ENCODE measurements around the gene FSCN2. TPM values are rescaled to one million over a fixed set of nuclear protein-coding genes. Genes with fewer than 3 reads are reported as not detected.

Gene FSCN2
- total RNA-seq, 2 donors from 2014 or later, result 1.0 to 1.8 TPM

GRCh38 chr17:81539571-81539900 lies 11.4 kb downstream of the FSCN2 start:
- Mint-ChIP-seq H3K27me3 (ENCODE audit: insufficient read depth) (peaks cover 16% of the 10 kb centered on the region), H3K36me3 (ENCODE audit: low read depth) (peaks cover 8% of the 10 kb centered on the region), H3K4me3 (no peak overlapping the region), H3K9me3 (no peaks in the 10 kb centered on the region), H3K27ac (no peak overlapping the region), H3K4me1 (no peaks in the 10 kb centered on the region)
- Histone ChIP-seq H3K9ac (ENCODE audit: extremely low read depth, low read length, poor library complexity, severe bottlenecking) (no peak overlapping the region), H3K4me3 (ENCODE audit: low read length) (no peak overlapping the region), H3K4me1 (ENCODE audit: control insufficient read depth, insufficient read depth, low read length) (no peaks in the 10 kb centered on the region), H3K27ac (ENCODE audit: low read depth, low read length) (no peak overlapping the region), H3K9me3 (ENCODE audit: control insufficient read depth, low read length) (no peaks in the 10 kb centered on the region), H3K27me3 (ENCODE audit: control insufficient read depth, insufficient read depth, low read length, poor library complexity, severe bottlenecking) (peaks cover 9% of the 10 kb centered on the region), H3K36me3 (ENCODE audit: control insufficient read depth, insufficient read depth, low read length) (peaks cover 5% of the 10 kb centered on the region)
- DNase-seq, result no peak
- TF ChIP-seq CTCF (conservative IDR thresholded peaks at IDR 0.05), result no peak
- 90 to 97% methylated on average over 6 to 10 of the region's 10 CpGs for WGBS, 2 experiments (ENCODE audit: insufficient coverage in 1 of 2, insufficient read length in 1 of 2)

GRCh38 chr17:81539961-81540675 lies 11.9 kb downstream of the FSCN2 start:
- peaks cover 8% of the 10 kb centered on the region for H3K36me3 Mint-ChIP-seq (ENCODE audit: low read depth)
- H3K9ac ChIP-seq (ENCODE audit: extremely low read depth, low read length, poor library complexity, severe bottlenecking), result no peak overlapping the region
- no peaks in the 10 kb centered on the region for H3K9me3 ChIP-seq (ENCODE audit: control insufficient read depth, low read length)
- peaks cover 11% of the 10 kb centered on the region for H3K27me3 Mint-ChIP-seq (ENCODE audit: insufficient read depth)
- no peak overlapping the region for H3K4me3 ChIP-seq (ENCODE audit: low read length)
- no peaks in the 10 kb centered on the region for H3K4me1 ChIP-seq (ENCODE audit: control insufficient read depth, insufficient read depth, low read length)
- H3K27ac Mint-ChIP-seq, result no peak overlapping the region
- no peak overlapping the region for H3K4me3 Mint-ChIP-seq
- H3K27me3 ChIP-seq (ENCODE audit: control insufficient read depth, insufficient read depth, low read length, poor library complexity, severe bottlenecking), result peaks cover 9% of the 10 kb centered on the region
- no peak for TF ChIP-seq CTCF (conservative IDR thresholded peaks at IDR 0.05)
- H3K4me1 Mint-ChIP-seq, result no peaks in the 10 kb centered on the region
- no peak for DNase-seq
- peaks cover 6% of the 10 kb centered on the region for H3K36me3 ChIP-seq (ENCODE audit: control insufficient read depth, insufficient read depth, low read length)
- WGBS, 2 experiments (ENCODE audit: insufficient coverage in 1 of 2, insufficient read length in 1 of 2), result 95 to 98% methylated on average over 20 to 28 of the region's 28 CpGs
- H3K9me3 Mint-ChIP-seq, result no peaks in the 10 kb centered on the region
- no peak overlapping the region for H3K27ac ChIP-seq (ENCODE audit: low read depth, low read length)

- Mint-ChIP-seq H3K4me3 (no peak overlapping the region), H3K27me3 (ENCODE audit: insufficient read depth) (peaks cover 11% of the 10 kb centered on the region), H3K9me3 (no peaks in the 10 kb centered on the region), H3K36me3 (ENCODE audit: low read depth) (peaks cover 8% of the 10 kb centered on the region), H3K27ac (no peak overlapping the region), H3K4me1 (no peaks in the 10 kb centered on the region)
- peaks cover 6% of the 10 kb centered on the region for H3K36me3 ChIP-seq (ENCODE audit: control insufficient read depth, insufficient read depth, low read length)
- WGBS, 2 experiments (ENCODE audit: insufficient coverage in 1 of 2, insufficient read length in 1 of 2), result 92% methylated on average over 8 to 14 of the region's 14 CpGs
- H3K4me3 ChIP-seq (ENCODE audit: low read length), result no peak overlapping the region
- no peak overlapping the region for H3K27ac ChIP-seq (ENCODE audit: low read depth, low read length)
- H3K9me3 ChIP-seq (ENCODE audit: control insufficient read depth, low read length), result no peaks in the 10 kb centered on the region
- DNase-seq, result no peak
- peaks cover 7% of the 10 kb centered on the region for H3K27me3 ChIP-seq (ENCODE audit: control insufficient read depth, insufficient read depth, low read length, poor library complexity, severe bottlenecking)
- H3K9ac ChIP-seq (ENCODE audit: extremely low read depth, low read length, poor library complexity, severe bottlenecking), result no peak overlapping the region
- TF ChIP-seq CTCF (conservative IDR thresholded peaks at IDR 0.05), result no peak
- no peaks in the 10 kb centered on the region for H3K4me1 ChIP-seq (ENCODE audit: control insufficient read depth, insufficient read depth, low read length)
Observed at GRCh38 chr17:81540676-81541027, 12.5 kb downstream of the FSCN2 start.

All from endodermal cell (in vitro differentiated cells).